ENCODE results near the gene PTGES2. TPM values are rescaled to one million over a fixed set of nuclear protein-coding genes. Genes with fewer than 3 reads are reported as not detected.

The PTGES2 gene
- total and polyA plus RNA-seq, 9 of the 15 experiments (the other 6 are each of a cell fraction or from before 2014, with no cell fraction given): 2.4 to 196 (median 90.1) TPM

DNA sequence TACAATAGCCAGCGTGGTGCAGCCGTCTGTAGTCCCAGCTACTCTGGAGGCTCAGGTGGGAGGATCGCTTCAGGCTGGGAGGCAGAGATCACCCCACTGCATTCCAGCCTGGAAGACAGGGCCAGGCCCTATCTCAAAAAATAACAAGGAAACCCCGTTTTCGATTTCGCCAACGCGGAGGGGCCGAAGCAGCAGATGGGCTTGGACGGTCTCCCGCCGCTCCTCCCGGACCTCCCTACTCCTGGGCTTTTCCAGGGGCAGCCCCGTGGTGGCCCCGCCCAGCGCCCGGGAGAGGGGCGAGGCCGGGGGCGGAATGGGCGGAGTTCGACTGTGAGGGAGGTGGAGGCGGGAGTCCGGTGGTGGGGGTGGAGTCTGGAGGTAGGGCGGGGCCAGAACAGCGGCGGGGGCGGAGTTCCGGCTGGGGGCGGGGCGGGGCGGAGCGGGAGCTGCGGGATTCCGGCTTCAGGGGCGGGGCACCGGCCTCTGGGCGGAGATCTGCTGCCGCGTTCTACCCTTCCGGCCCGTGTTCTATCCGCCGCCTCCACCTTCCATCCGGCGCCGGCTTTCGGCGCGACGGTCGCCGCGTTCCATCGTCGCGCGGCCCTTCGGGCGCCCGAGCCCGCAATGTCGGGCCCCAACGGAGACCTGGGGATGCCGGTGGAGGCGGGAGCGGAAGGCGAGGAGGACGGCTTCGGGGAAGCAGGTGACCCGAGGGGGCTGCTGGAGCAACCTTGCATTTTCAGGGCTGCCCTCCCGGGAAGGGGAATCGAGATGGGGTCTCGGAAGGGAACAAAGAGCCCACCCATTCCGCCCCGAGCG lies 32.5 kb upstream of the PTGES2 start, which contains the start of gene BBLN (continued):
- TF ChIP-seq ZNF444 (CRISPR knock-in tag; IDR thresholded peaks at IDR 0.05) (peak; percentile 44), ZNF324 (CRISPR knock-in tag; IDR thresholded peaks at IDR 0.05) (no peak; the same call in 1 of the 2 replicates), FOSL1 (tag; conservative IDR thresholded peaks at IDR 0.05) (no peak), ZNF699 (CRISPR knock-in tag; IDR thresholded peaks at IDR 0.05; ENCODE audit: insufficient replicate concordance) (no peak), KAT2B (IDR thresholded peaks at IDR 0.05; ENCODE audit: low read depth, low read length) (no peak), HDAC1 (IDR thresholded peaks at IDR 0.05) (peak in 1 of 2 experiments; percentile 30; a peak in 2 of 4 replicates), BACH1 (tag; IDR thresholded peaks at IDR 0.05) (no peak), ZNF212 (CRISPR knock-in tag; IDR thresholded peaks at IDR 0.05) (0 out of 2 replicates have a peak, but pooled peaks have one; percentile 83), MYC (IDR thresholded peaks at IDR 0.05; ENCODE audit: low read depth, low read length) (peak; percentile 73), MYC (CRISPR knock-in tag; IDR thresholded peaks at IDR 0.05; ENCODE audit: borderline replicate concordance, low read depth) (0 out of 2 replicates have a peak, but pooled peaks have one; percentile 33), CEBPB (tag; IDR thresholded peaks at IDR 0.05) (no peak)
- TF ChIP-seq, protein P1, sequence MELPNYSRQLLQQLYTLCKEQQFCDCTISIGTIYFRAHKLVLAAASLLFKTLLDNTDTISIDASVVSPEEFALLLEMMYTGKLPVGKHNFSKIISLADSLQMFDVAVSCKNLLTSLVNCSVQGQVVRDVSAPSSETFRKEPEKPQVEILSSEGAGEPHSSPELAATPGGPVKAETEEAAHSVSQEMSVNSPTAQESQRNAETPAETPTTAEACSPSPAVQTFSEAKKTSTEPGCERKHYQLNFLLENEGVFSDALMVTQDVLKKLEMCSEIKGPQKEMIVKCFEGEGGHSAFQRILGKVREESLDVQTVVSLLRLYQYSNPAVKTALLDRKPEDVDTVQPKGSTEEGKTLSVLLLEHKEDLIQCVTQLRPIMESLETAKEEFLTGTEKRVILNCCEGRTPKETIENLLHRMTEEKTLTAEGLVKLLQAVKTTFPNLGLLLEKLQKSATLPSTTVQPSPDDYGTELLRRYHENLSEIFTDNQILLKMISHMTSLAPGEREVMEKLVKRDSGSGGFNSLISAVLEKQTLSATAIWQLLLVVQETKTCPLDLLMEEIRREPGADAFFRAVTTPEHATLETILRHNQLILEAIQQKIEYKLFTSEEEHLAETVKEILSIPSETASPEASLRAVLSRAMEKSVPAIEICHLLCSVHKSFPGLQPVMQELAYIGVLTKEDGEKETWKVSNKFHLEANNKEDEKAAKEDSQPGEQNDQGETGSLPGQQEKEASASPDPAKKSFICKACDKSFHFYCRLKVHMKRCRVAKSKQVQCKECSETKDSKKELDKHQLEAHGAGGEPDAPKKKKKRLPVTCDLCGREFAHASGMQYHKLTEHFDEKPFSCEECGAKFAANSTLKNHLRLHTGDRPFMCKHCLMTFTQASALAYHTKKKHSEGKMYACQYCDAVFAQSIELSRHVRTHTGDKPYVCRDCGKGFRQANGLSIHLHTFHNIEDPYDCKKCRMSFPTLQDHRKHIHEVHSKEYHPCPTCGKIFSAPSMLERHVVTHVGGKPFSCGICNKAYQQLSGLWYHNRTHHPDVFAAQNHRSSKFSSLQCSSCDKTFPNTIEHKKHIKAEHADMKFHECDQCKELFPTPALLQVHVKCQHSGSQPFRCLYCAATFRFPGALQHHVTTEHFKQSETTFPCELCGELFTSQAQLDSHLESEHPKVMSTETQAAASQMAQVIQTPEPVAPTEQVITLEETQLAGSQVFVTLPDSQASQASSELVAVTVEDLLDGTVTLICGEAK (IDR thresholded peaks at IDR 0.05): no peak
- TF ChIP-seq, protein P1 (CRISPR knock-in tag; IDR thresholded peaks at IDR 0.05): no peak
- TF ChIP-seq, protein P2, sequence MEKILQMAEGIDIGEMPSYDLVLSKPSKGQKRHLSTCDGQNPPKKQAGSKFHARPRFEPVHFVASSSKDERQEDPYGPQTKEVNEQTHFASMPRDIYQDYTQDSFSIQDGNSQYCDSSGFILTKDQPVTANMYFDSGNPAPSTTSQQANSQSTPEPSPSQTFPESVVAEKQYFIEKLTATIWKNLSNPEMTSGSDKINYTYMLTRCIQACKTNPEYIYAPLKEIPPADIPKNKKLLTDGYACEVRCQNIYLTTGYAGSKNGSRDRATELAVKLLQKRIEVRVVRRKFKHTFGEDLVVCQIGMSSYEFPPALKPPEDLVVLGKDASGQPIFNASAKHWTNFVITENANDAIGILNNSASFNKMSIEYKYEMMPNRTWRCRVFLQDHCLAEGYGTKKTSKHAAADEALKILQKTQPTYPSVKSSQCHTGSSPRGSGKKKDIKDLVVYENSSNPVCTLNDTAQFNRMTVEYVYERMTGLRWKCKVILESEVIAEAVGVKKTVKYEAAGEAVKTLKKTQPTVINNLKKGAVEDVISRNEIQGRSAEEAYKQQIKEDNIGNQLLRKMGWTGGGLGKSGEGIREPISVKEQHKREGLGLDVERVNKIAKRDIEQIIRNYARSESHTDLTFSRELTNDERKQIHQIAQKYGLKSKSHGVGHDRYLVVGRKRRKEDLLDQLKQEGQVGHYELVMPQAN (IDR thresholded peaks at IDR 0.05; ENCODE audit: borderline replicate concordance): peak; percentile 80; the same call in 1 of the 2 replicates
- TF ChIP-seq, protein P3, sequence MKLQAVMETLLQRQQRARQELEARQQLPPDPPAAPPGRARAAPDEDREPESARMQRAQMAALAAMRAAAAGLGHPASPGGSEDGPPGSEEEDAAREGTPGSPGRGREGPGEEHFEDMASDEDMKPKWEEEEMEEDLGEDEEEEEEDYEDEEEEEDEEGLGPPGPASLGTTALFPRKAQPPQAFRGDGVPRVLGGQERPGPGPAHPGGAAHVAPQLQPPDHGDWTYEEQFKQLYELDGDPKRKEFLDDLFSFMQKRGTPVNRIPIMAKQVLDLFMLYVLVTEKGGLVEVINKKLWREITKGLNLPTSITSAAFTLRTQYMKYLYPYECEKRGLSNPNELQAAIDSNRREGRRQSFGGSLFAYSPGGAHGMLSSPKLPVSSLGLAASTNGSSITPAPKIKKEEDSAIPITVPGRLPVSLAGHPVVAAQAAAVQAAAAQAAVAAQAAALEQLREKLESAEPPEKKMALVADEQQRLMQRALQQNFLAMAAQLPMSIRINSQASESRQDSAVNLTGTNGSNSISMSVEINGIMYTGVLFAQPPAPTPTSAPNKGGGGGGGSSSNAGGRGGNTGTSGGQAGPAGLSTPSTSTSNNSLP (IDR thresholded peaks at IDR 0.05; ENCODE audit: borderline replicate concordance, low read depth, low read length): no peak
